GM12878 (cell line): ENCODE data around the gene ASIC4. TPM values are rescaled to one million over a fixed set of nuclear protein-coding genes. Genes with fewer than 3 reads are reported as not detected.

Source experiments
- ATAC-seq: fragments of 200-7000 bp; cut with Tn5 transposase; 3 replicates; pipeline ENCODE4 v1.9.1; 2020; ENCODE audit warnings: mild to moderate bottlenecking, moderate library complexity
- BruUV-seq: library from RNA; stranded (reverse); fragments of 400-500 nt; replicated peaks from 2 replicates; lab custom pipeline; 2021; lab: Mats Ljungman, UMichigan
- CTCF ChIA-PET: fragments of 300-600 bp; sonication (Branson Sonifier 250); formaldehyde crosslinking; extraction: SDS; loops from one replicate; lab custom pipeline; 2021; ENCODE audit warnings: inconsistent platforms; lab: Yijun Ruan, JAX
- POLR2A ChIA-PET: fragments of 350-600 bp; formaldehyde crosslinking; extraction: SDS; loops from one replicate; lab custom pipeline; 2021; ENCODE audit warnings: inconsistent platforms; lab: Charles Lee
- RAD21 ChIA-PET: fragments of 300-600 bp; sonication (Branson Sonifier 250); formaldehyde crosslinking; loops from one replicate; lab custom pipeline; 2023; ENCODE audit warnings: antibody characterized with exemption; ENCODE audit not compliant: unreplicated experiment; lab: Charles Lee
- SMC1A ChIA-PET: fragments of 300-600 bp; sonication (Branson Sonifier 250); formaldehyde crosslinking; loops from one replicate; lab custom pipeline; 2023; ENCODE audit not compliant: unreplicated experiment, uncharacterized antibody; lab: Charles Lee
- DNase-seq: peaks from one replicate; pipeline ENCODE4 v3.0.0-alpha.2; 2011; ENCODE audit warnings: low read depth, low spot score
- FAIRE-seq: peaks from 3 replicates; lab custom pipeline; 2011; peaks lifted over from hg19 to GRCh38; lab: Jason Lieb, UNC
- H2AFZ ChIP-seq: 2 replicates; pipeline ENCODE4 v1.6.0; 2011; ENCODE audit warnings: low read depth, low read length, control low read depth; ENCODE audit not compliant: control insufficient read depth
- H3K27ac ChIP-seq: 2 replicates; pipeline ENCODE4 v1.5.1; 2011; ENCODE audit warnings: control low read depth; ENCODE audit not compliant: control insufficient read depth, insufficient read depth
- H3K27me3 ChIP-seq, 2 experiments: replicated peaks in 1 of 2; 2 replicates each; pipeline versions ENCODE4 v1.6.0 to v1.6.1; 2011; ENCODE audit warnings: low read length in 1 of 2; ENCODE audit not compliant: control insufficient read depth in 2 of 2, insufficient read depth in 2 of 2
- H3K36me3 ChIP-seq, 2 experiments: 2 replicates each; pipeline ENCODE4 v1.5.1; 2011; ENCODE audit warnings: low read length in 1 of 2; ENCODE audit not compliant: control insufficient read depth in 2 of 2, insufficient read depth in 2 of 2
- H3K4me1 ChIP-seq: 2 replicates; pipeline ENCODE4 v1.6.1; 2011; ENCODE audit warnings: mild to moderate bottlenecking, low read length, moderate library complexity, mixed read lengths; ENCODE audit not compliant: control insufficient read depth, insufficient read depth
- H3K4me2 ChIP-seq: 2 replicates; pipeline ENCODE4 v1.6.0; 2011; ENCODE audit warnings: control low read depth; ENCODE audit not compliant: control insufficient read depth, insufficient read depth
- H3K4me3 ChIP-seq: fragments of 200-600 bp; sonication (generic); 2 replicates; pipeline ENCODE4 v1.5.1; 2016
- H3K79me2 ChIP-seq: 2 replicates; pipeline ENCODE4 v1.6.0; 2011; ENCODE audit warnings: low read length; ENCODE audit not compliant: control insufficient read depth, insufficient read depth
- H3K9ac ChIP-seq: 2 replicates; pipeline ENCODE4 v1.8.0; 2011; ENCODE audit warnings: low read length, control low read depth, mixed read lengths; ENCODE audit not compliant: control insufficient read depth, insufficient read depth
- H3K9me3 ChIP-seq: replicated peaks from 3 replicates; pipeline ENCODE4 v1.5.1; 2011; ENCODE audit warnings: mild to moderate bottlenecking, low read length; ENCODE audit not compliant: control insufficient read depth, insufficient read depth
- H4K20me1 ChIP-seq: 2 replicates; pipeline ENCODE4 v1.6.0; 2011; ENCODE audit not compliant: control insufficient read depth, insufficient read depth
- ATF2 ChIP-seq: IDR thresholded peaks from 2 replicates; pipeline ENCODE4 v1.6.1; 2012; ENCODE audit warnings: low read length, inconsistent platforms
- CHD1 ChIP-seq: IDR thresholded peaks from 2 replicates; pipeline ENCODE4 v1.6.1; 2012; ENCODE audit warnings: low read depth, low read length, improper control_type of control experiment
- CHD4 ChIP-seq: fragments of 200-600 bp; sonication (generic); IDR thresholded peaks from 2 replicates; pipeline ENCODE4 v1.6.1; 2016; ENCODE audit warnings: mild to moderate bottlenecking
- KDM1A ChIP-seq: fragments of 200-600 bp; sonication (generic); IDR thresholded peaks from 2 replicates; pipeline ENCODE4 v1.6.1; 2016; ENCODE audit warnings: borderline replicate concordance
- SMAD1 ChIP-seq: fragments of 450-650 bp; IDR thresholded peaks from 2 replicates; pipeline ENCODE4 v1.6.1; 2018; ENCODE audit warnings: mild to moderate bottlenecking, low read depth; ENCODE audit not compliant: partially characterized antibody
- SREBF2 ChIP-seq: IDR thresholded peaks from 2 replicates; pipeline ENCODE4 v1.6.1; 2012; ENCODE audit warnings: mild to moderate bottlenecking, low read length
- STAT1 ChIP-seq: fragments of 450-650 bp; conservative IDR thresholded peaks from 2 replicates; pipeline ENCODE4 v1.6.1; 2014; ENCODE audit warnings: antibody characterized with exemption, mild to moderate bottlenecking
- SUPT20H ChIP-seq: IDR thresholded peaks from 2 replicates; pipeline ENCODE4 v1.6.1; 2011; ENCODE audit warnings: low read depth, mild to moderate bottlenecking, low read length, moderate library complexity, borderline replicate concordance; ENCODE audit not compliant: control insufficient read depth
- TARDBP ChIP-seq: IDR thresholded peaks from 2 replicates; pipeline ENCODE4 v1.6.1; 2016; ENCODE audit warnings: borderline replicate concordance
- TBL1XR1 ChIP-seq: IDR thresholded peaks from 2 replicates; pipeline ENCODE4 v1.6.1; 2012; ENCODE audit warnings: low read depth, low read length, improper control_type of control experiment
- WGBS: methylation state at CpG from one replicate; pipeline ENCODE4 v1.1.6; 2016; ENCODE audit warnings: low lambda C conversion rate; ENCODE audit not compliant: insufficient replicate concordance, insufficient coverage; ENCODE audit errors: missing lambda C conversion rate; 5-methylcytosine and 5-hydroxymethylcytosine counted together
- in situ Hi-C: fragments of 300-500 bp; cut with MboI; formaldehyde crosslinking; loops from 9 replicates; pipeline ENCODE4 v1.14.3; 2018; ENCODE audit warnings: mixed read lengths
- intact Hi-C: fragments of 100-400 bp; cut with micrococcal nuclease; formaldehyde crosslinking; loops from one replicate; pipeline ENCODE4 v1.14.2; 2022; ENCODE audit not compliant: unreplicated experiment
- polyA plus RNA-seq, 11 experiments: library from polyadenylated mRNA; depleted of rRNA in 4 of 11; unstranded in 6 of 11; stranded (reverse) in 5 of 11; fragments of >200 nt; fragmentation: Nextera tagmentation in 4 of 11; fragmentation: Illumina TruSeq in 1 of 11; extraction: Ambion mirVana in 4 of 11; extraction: Trizol in 1 of 11; gene quantifications; 1 replicate in 1 of 11; 2 replicates in 10 of 11; pipeline versions ENCODE4 v1.2.1 to v1.2.3, GENCODE V29; 2011 to 2016; ENCODE audit warnings: inconsistent platforms in 2 of 11, missing spikeins in 2 of 11, low read depth in 1 of 11
- total RNA-seq, 4 experiments: library from RNA; depleted of rRNA in 3 of 4; stranded (reverse); fragments of >200 nt in 3 of 4; fragmentation: Illumina TruSeq in 1 of 4; extraction: Trizol in 1 of 4; gene quantifications; 2 replicates each; pipeline versions ENCODE4 v1.2.1 to v1.2.3, GENCODE V29; 2013 to 2021
- TF ChIP-seq, protein P1 (sequence below): fragments of 150-350 bp; IDR thresholded peaks from 2 replicates; pipeline ENCODE4 v1.6.1; 2016; ENCODE audit warnings: low read depth, low read length
- TF ChIP-seq, protein P2 (sequence below): fragments of 450-650 bp; IDR thresholded peaks from 2 replicates; pipeline ENCODE4 v1.6.1; 2014; ENCODE audit warnings: mild to moderate bottlenecking

ASIC4 gene
- total and polyA plus RNA-seq, 10 of the 15 experiments (the other 5 are each of a cell fraction or from before 2014, with no cell fraction given), result 0.01 TPM; not detected in 9

- no peak for TF ChIP-seq STAT1
- TF ChIP-seq, all 136 proteins: peak for 0
Measured at GRCh38 chr2:219523031-219523671, 8.9 kb downstream of the ASIC4 start (continued).

GRCh38 chr2:219524817-219525216, 10.5 kb downstream of the ASIC4 start:
- no peak overlapping the region for H3K27ac ChIP-seq
- in situ Hi-C loops, result no loop called here
- TF ChIP-seq TBL1XR1 (no peak), SUPT20H (no peak), SREBF2 (no peak), KDM1A (no peak), ATF2 (no peak), CHD4 (no peak), SMAD1 (no peak), CHD1 (no peak), TARDBP (no peak), STAT1 (no peak)
- TF ChIP-seq, protein P1, sequence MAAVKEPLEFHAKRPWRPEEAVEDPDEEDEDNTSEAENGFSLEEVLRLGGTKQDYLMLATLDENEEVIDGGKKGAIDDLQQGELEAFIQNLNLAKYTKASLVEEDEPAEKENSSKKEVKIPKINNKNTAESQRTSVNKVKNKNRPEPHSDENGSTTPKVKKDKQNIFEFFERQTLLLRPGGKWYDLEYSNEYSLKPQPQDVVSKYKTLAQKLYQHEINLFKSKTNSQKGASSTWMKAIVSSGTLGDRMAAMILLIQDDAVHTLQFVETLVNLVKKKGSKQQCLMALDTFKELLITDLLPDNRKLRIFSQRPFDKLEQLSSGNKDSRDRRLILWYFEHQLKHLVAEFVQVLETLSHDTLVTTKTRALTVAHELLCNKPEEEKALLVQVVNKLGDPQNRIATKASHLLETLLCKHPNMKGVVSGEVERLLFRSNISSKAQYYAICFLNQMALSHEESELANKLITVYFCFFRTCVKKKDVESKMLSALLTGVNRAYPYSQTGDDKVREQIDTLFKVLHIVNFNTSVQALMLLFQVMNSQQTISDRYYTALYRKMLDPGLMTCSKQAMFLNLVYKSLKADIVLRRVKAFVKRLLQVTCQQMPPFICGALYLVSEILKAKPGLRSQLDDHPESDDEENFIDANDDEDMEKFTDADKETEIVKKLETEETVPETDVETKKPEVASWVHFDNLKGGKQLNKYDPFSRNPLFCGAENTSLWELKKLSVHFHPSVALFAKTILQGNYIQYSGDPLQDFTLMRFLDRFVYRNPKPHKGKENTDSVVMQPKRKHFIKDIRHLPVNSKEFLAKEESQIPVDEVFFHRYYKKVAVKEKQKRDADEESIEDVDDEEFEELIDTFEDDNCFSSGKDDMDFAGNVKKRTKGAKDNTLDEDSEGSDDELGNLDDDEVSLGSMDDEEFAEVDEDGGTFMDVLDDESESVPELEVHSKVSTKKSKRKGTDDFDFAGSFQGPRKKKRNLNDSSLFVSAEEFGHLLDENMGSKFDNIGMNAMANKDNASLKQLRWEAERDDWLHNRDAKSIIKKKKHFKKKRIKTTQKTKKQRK, result no peak
- TF ChIP-seq, protein P2, sequence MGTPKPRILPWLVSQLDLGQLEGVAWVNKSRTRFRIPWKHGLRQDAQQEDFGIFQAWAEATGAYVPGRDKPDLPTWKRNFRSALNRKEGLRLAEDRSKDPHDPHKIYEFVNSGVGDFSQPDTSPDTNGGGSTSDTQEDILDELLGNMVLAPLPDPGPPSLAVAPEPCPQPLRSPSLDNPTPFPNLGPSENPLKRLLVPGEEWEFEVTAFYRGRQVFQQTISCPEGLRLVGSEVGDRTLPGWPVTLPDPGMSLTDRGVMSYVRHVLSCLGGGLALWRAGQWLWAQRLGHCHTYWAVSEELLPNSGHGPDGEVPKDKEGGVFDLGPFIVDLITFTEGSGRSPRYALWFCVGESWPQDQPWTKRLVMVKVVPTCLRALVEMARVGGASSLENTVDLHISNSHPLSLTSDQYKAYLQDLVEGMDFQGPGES, result no peak

More at GRCh38 chr2:219524817-219525216, 10.5 kb downstream of the ASIC4 start:
- H3K9me3 ChIP-seq, result no peaks in the 10 kb centered on the region
- no peak overlapping the region for H3K4me2 ChIP-seq
- no peaks in the 10 kb centered on the region for H3K36me3 ChIP-seq
- ChIA-PET CTCF (interaction anchor here (1.1 to 10.8 kb wide), 3 partner anchors 17 to 122 kb away, joined by 3 to 224 read pairs (median 83); partner anchors contain the start of gene GMPPA), SMC1A (no interaction called here), RAD21 (no interaction called here), POLR2A (no interaction called here)
- ATAC-seq, result no peak
- no peak overlapping the region for H3K4me3 ChIP-seq
- no peak for FAIRE-seq
- H2AFZ ChIP-seq, result no peak overlapping the region
- H3K27me3 ChIP-seq, result peaks cover 21% of the 10 kb centered on the region in 2 experiments
- no peak overlapping the region for H3K9ac ChIP-seq
- no peaks in the 10 kb centered on the region; the same call in 1 of the 2 replicates for H4K20me1 ChIP-seq
- intact Hi-C loops, result no loop called here
- no peaks in the 10 kb centered on the region for H3K79me2 ChIP-seq
- DNase-seq, result no peak
- no TSS peak for BruUV-seq
- H3K4me1 ChIP-seq, result no peaks in the 10 kb centered on the region
- WGBS, result 50% methylated on average over 2 of the region's 2 CpGs
